GM18526 (cell line): ENCODE data around the gene DZIP1L.

Source experiments
- POLR2A ChIP-seq: IDR thresholded peaks from 3 replicates; pipeline ENCODE4 v1.6.1; 2011; ENCODE audit not compliant: insufficient read length; ENCODE audit errors: extremely low read depth

DZIP1L gene

GRCh38 chr3:138031536-138031935, 83.9 kb downstream of the DZIP1L start:
- no peak for TF ChIP-seq POLR2A

GRCh38 chr3:138030734-138031280, 84.6 kb downstream of the DZIP1L start:
- TF ChIP-seq POLR2A: no peak

- TF ChIP-seq POLR2A: no peak
Observed at GRCh38 chr3:138027821-138028220, 87.6 kb downstream of the DZIP1L start.

DNA sequence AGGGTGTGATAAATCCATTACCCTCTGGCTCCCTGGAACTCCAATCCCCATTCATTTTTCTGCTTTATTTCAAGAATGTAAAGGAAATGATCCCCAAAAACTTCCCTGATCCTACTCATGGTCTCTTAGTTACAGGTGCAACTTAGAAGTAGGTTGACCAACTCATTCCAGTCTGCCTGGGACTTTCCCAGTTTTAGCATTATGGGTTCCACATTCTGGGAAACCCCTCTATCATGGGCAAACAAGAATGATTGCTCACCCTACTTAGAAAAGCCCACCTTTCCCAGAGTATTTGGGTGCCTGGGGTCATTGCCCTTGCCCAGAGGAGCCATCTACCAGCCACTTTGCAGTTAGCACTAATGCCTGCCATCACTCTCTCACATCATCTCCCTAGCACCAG, 89.9 kb downstream of the DZIP1L start:
- no peak for TF ChIP-seq POLR2A

DNA sequence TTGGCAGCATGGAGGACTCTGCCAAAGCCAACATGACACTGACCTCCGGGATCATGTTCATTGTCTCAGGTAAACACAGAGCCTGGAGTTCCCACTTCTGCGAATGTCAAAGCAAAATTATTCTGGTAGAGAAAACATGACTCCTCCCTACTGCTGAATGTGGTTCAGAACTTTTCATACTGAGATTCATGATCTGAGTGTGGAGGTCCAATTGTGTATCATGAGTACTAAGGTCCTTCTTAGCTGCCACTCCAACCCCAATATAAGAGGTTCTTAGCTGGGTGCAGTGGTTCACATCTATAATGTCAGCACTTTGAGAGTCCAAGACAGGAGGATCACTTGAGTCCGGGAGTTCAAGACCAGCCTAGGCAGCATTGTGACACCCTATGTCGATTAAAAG, 91.7 kb downstream of the DZIP1L start:
- TF ChIP-seq POLR2A: no peak

DNA sequence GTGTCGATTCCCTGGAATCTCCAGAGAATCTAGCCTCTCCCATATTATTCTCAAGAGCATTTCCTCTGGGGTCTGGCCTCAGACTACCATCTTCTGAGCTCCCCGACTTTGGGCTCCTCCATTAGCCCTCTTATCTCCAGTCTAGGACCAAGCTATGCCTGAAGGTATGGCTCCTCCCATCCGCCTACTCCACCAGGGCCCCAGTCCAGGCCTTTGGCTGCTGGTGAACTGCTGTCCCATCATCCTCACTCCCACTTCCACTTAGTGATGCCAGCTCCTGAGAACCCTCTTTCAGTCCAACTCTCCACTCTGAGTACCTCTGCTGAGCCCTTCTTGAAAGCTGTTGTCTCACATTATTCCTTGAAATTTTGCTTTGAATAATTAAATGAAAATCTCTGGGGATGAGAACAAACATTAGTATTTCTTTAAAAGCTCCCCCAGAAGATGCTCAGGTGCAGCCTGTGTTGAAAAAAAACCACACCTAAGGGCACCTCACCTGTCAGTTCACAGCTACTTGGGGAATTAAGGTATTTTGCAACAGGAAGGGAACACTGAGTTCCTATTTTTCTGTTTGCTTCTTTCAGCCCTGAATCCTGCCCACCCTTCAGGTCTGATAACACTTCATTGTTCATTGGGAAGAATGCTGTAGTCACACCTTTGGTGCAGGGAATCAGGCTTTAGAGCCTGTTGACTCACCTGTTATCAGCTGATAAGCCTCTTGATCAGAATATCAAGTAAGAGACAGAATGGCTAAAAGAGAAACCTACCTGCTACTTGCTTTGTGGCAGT, 95.9 kb downstream of the DZIP1L start:
- no peak for TF ChIP-seq POLR2A

DNA sequence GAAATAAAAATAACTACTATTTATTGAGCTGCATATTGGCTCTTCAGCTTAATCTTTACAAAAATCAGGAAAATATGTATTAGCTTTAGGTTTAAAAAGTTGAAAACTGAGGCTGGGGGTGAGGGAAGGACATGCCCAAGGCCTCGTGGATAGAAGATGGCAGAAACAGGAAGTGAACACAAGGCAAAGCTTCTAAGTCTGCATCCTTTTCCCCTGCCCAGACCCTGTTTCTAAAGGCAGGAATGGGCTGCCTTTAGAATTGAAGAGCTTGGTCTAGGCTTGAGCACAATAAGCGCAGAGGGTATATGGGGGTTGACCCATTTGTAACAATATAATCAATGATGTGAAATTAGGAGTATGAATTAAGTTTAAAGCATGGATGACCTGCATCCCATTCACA, 99.3 kb downstream of the DZIP1L start:
- TF ChIP-seq POLR2A: no peak

GRCh38 chr3:138012526-138012925, 102.9 kb downstream of the DZIP1L start:
- no peak for TF ChIP-seq POLR2A
